OCI-LY1 (cell line): Measurements from ENCODE around the gene RBMX.
"Not testable (repeated sequence)": the region's sequence is repeated elsewhere in the genome, so short reads cannot be mapped to it uniquely, and the experiment has no call there.

Experiments
- H2AFZ ChIP-seq: fragments of 200-600 bp; sonication (generic), shearing (Covaris generic); 2 replicates; pipeline ENCODE4 v1.6.0; 2014; ENCODE audit warnings: antibody characterized with exemption, mild to moderate bottlenecking, low read length
- H3F3A ChIP-seq: fragments of 200-600 bp; sonication (generic), shearing (Covaris generic); 2 replicates; pipeline ENCODE4 v1.6.0; 2014; ENCODE audit warnings: mild to moderate bottlenecking, antibody characterized with exemption, low read length, moderate library complexity; ENCODE audit not compliant: insufficient read depth
- H3K27ac ChIP-seq: fragments of 200-600 bp; sonication (generic); 2 replicates; pipeline ENCODE4 v1.5.1; 2014; ENCODE audit warnings: low read length, mixed run types, mild to moderate bottlenecking, low read depth; ENCODE audit not compliant: poor library complexity, severe bottlenecking
- H3K27me3 ChIP-seq: fragments of 200-600 bp; sonication (generic); 2 replicates; pipeline ENCODE4 v1.6.0; 2014; ENCODE audit warnings: antibody characterized with exemption, mild to moderate bottlenecking, low read length, moderate library complexity; ENCODE audit not compliant: insufficient read depth
- H3K36me3 ChIP-seq: fragments of 200-600 bp; sonication (generic); 2 replicates; pipeline ENCODE4 v1.6.1; 2014; ENCODE audit warnings: mild to moderate bottlenecking, antibody characterized with exemption, low read length, moderate library complexity, mixed read lengths; ENCODE audit not compliant: insufficient read depth
- H3K4me1 ChIP-seq: fragments of 200-600 bp; sonication (generic); 2 replicates; pipeline ENCODE4 v1.5.1; 2014; ENCODE audit warnings: mild to moderate bottlenecking, low read length, moderate library complexity; ENCODE audit not compliant: insufficient read depth, severe bottlenecking
- H3K4me2 ChIP-seq: fragments of 200-600 bp; sonication (generic), shearing (Covaris generic); 2 replicates; pipeline ENCODE4 v1.6.1; 2014; ENCODE audit warnings: low read length
- H3K4me3 ChIP-seq: fragments of 200-600 bp; sonication (generic); 2 replicates; pipeline ENCODE4 v1.5.1; 2014; ENCODE audit warnings: low read length, low read depth, mild to moderate bottlenecking, mixed read lengths; ENCODE audit not compliant: poor library complexity, severe bottlenecking
- H3K79me2 ChIP-seq: fragments of 200-600 bp; shearing (Covaris generic); 2 replicates; pipeline ENCODE4 v1.6.1; 2016; ENCODE audit warnings: mixed run types, low read length, mixed read lengths; ENCODE audit not compliant: insufficient read depth
- H3K9ac ChIP-seq: fragments of 200-600 bp; sonication (generic), shearing (Covaris generic); 2 replicates; pipeline ENCODE4 v1.6.1; 2014; ENCODE audit warnings: mild to moderate bottlenecking, low read length, mixed read lengths
- H3K9me2 ChIP-seq: fragments of 200-600 bp; sonication (generic), shearing (Covaris generic); 2 replicates; pipeline ENCODE4 v1.6.1; 2014; ENCODE audit warnings: low read depth, mild to moderate bottlenecking, low read length, mixed read lengths
- H3K9me3 ChIP-seq: fragments of 200-600 bp; shearing (Covaris generic); 2 replicates; pipeline ENCODE4 v1.6.1; 2014; ENCODE audit warnings: low read length, mixed read lengths
- H4K20me1 ChIP-seq: fragments of 200-600 bp; sonication (generic), shearing (Covaris generic); 2 replicates; pipeline ENCODE4 v1.6.0; 2016; ENCODE audit warnings: mild to moderate bottlenecking, low read length; ENCODE audit not compliant: insufficient read depth
- EZH2 ChIP-seq: fragments of 200-600 bp; sonication (generic), shearing (Covaris generic); IDR thresholded peaks from 2 replicates; pipeline ENCODE4 v1.8.0; 2017; ENCODE audit warnings: borderline replicate concordance, mixed run types, mild to moderate bottlenecking, antibody characterized with exemption, low read length, moderate library complexity, mixed read lengths
- TF ChIP-seq, protein P1 (sequence below): fragments of 200-600 bp; sonication (generic), shearing (Covaris generic); IDR thresholded peaks from 2 replicates; pipeline ENCODE4 v1.5.1; 2017; ENCODE audit warnings: mild to moderate bottlenecking, antibody characterized with exemption, low read length, moderate library complexity, mixed read lengths

The RBMX gene

DNA sequence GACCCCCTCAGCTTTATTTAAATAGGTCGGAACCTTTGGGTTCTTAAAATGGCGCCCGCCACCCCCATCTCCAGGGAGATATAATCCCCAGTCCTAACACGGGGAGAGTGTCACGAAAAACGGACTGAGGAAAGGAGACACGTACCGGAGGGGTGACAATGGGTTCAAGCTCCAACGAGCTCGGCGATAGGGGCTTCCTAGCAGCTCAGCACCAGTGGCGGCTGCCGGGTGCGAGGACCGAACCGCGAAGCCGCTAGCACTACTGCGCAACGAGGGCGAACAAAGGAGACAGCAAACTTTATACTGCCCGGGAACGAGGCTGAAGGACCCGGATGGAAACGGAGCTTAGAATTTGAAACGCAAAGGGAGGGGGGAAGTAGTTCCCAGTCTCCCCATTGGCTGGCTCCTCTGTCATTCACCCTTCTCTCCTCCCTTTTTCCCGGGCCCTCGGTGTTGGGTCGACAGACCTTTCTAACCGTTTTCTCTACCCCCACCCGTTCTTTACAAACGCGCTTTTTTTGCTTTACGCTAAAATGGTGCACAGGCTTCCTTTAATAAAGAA, at the start of gene RBMX:
RBMX (minus strand) TSS at position 274 of the 562 bp plus-strand sequence. CDS start 1,298 bp downstream, outside the sequence.
- peak within 1 kb of the TSS; percentile 100 for H3K9ac ChIP-seq
- peaks cover 28% of the 10 kb centered on the region for H3K79me2 ChIP-seq
- no peaks in the 10 kb centered on the region for H4K20me1 ChIP-seq
- peaks cover 49% of the 10 kb centered on the region for H3K36me3 ChIP-seq
- no peaks in the 10 kb centered on the region for H3K9me3 ChIP-seq
- peak within 1 kb of the TSS; percentile 80 for H3K4me2 ChIP-seq
- no peak for TF ChIP-seq EZH2
- TF ChIP-seq, protein P1, sequence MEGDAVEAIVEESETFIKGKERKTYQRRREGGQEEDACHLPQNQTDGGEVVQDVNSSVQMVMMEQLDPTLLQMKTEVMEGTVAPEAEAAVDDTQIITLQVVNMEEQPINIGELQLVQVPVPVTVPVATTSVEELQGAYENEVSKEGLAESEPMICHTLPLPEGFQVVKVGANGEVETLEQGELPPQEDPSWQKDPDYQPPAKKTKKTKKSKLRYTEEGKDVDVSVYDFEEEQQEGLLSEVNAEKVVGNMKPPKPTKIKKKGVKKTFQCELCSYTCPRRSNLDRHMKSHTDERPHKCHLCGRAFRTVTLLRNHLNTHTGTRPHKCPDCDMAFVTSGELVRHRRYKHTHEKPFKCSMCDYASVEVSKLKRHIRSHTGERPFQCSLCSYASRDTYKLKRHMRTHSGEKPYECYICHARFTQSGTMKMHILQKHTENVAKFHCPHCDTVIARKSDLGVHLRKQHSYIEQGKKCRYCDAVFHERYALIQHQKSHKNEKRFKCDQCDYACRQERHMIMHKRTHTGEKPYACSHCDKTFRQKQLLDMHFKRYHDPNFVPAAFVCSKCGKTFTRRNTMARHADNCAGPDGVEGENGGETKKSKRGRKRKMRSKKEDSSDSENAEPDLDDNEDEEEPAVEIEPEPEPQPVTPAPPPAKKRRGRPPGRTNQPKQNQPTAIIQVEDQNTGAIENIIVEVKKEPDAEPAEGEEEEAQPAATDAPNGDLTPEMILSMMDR = no peak
- H3K4me3 ChIP-seq = peak within 1 kb of the TSS; percentile 100
- H3K27me3 ChIP-seq = no peaks in the 10 kb centered on the region
- peaks cover 12% of the 10 kb centered on the region for H3K4me1 ChIP-seq
- 0 out of 2 replicates have a peak within 1 kb of the TSS, but pooled peaks have one; percentile 71 for H2AFZ ChIP-seq
- no peaks in the 10 kb centered on the region for H3K9me2 ChIP-seq
- H3F3A ChIP-seq = no peaks in the 10 kb centered on the region
- peak within 1 kb of the TSS; percentile 94 for H3K27ac ChIP-seq

DNA sequence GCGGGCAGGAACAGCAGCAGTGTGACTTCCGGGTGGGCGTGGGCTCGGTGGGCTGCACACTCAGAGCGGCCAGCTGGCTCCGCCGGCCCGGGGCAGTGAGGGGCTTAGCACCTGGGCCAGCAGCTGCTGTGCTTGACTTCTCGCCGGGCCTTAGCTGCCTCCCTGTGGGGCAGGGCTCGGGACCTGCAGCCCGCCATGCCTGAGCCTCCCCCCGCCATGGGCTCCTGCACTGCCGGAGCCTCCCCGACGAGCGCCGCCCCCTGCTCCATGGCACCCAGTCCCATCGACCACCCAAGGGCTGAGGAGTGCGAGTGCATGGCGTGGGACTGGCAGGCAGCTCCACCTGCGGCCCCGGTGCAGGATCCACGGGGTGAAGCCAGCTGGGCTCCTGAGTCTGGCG, 40.9 kb upstream of the RBMX start:
- not testable (repeated sequence) for H3K27me3 ChIP-seq, H3K4me2 ChIP-seq, H3K4me3 ChIP-seq, H3K9me2 ChIP-seq, H3K79me2 ChIP-seq, H3K4me1 ChIP-seq, H3K9ac ChIP-seq, H2AFZ ChIP-seq, H3K9me3 ChIP-seq, H4K20me1 ChIP-seq, H3K27ac ChIP-seq, H3F3A ChIP-seq, H3K36me3 ChIP-seq

DNA sequence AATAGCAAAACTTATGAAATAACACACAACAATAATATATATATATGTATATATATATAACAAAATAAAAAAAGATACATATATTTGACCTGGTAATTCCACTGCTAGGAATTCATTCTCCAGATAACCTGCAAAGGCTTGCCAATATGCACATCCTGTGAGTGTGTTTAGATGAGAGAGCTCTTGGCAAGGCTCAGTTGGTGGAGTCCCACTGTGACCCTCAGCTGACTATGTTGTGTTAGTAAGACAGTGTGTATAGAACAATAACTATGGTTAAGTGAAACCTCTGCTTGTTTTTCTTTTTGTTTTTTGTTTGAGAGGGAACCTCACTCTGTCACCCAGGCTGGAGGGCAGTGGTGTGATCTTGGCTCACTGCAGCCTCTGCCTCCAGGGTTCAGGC, 39.5 kb upstream of the RBMX start:
- H3K9me2 ChIP-seq = no peaks in the 10 kb centered on the region
- no peaks in the 10 kb centered on the region for H3K36me3 ChIP-seq
- no peaks in the 10 kb centered on the region for H4K20me1 ChIP-seq
- H3K4me2 ChIP-seq = no peak overlapping the region
- H3K4me3 ChIP-seq = no peak overlapping the region
- no peak overlapping the region for H3K9ac ChIP-seq
- H3K79me2 ChIP-seq = no peaks in the 10 kb centered on the region
- H3K4me1 ChIP-seq = no peaks in the 10 kb centered on the region
- no peaks in the 10 kb centered on the region for H3K9me3 ChIP-seq
- H3K27me3 ChIP-seq = no peaks in the 10 kb centered on the region
- no peak overlapping the region for H2AFZ ChIP-seq
- TF ChIP-seq EZH2 = no peak
- no peaks in the 10 kb centered on the region for H3F3A ChIP-seq
- H3K27ac ChIP-seq = no peak overlapping the region

DNA sequence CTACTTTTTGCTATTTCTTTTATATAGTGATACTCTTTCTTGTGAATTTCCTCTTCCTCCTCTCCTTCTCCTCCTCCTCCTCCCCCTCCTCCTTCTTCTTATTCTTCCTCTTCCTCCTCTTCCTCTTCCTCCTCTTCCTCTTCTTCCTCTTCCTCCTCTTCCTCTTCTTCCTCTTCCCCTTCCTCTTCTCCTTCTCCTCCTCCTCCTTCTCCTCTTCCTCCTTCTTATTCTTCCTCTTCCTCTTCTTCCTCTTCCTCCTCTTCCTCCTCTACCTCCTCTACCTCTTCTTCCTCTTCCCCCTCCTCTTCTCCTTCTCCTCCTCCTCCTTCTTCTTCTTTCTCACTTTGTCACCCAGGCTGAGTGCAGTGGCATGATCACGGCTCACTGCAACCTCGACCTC, 36.3 kb upstream of the RBMX start:
- H3K36me3 ChIP-seq = no peaks in the 10 kb centered on the region
- no peak for TF ChIP-seq EZH2
- TF ChIP-seq, protein P1 = no peak
- no peak overlapping the region for H2AFZ ChIP-seq
- no peaks in the 10 kb centered on the region for H3K9me2 ChIP-seq
- H3K9me3 ChIP-seq = no peaks in the 10 kb centered on the region
- H3K4me3 ChIP-seq = no peak overlapping the region
- no peak overlapping the region for H3K4me2 ChIP-seq
- no peaks in the 10 kb centered on the region for H4K20me1 ChIP-seq
- no peaks in the 10 kb centered on the region for H3K79me2 ChIP-seq
- no peaks in the 10 kb centered on the region for H3F3A ChIP-seq
- H3K27ac ChIP-seq = no peak overlapping the region
- H3K9ac ChIP-seq = no peak overlapping the region
- H3K4me1 ChIP-seq = no peaks in the 10 kb centered on the region
- no peaks in the 10 kb centered on the region for H3K27me3 ChIP-seq

DNA sequence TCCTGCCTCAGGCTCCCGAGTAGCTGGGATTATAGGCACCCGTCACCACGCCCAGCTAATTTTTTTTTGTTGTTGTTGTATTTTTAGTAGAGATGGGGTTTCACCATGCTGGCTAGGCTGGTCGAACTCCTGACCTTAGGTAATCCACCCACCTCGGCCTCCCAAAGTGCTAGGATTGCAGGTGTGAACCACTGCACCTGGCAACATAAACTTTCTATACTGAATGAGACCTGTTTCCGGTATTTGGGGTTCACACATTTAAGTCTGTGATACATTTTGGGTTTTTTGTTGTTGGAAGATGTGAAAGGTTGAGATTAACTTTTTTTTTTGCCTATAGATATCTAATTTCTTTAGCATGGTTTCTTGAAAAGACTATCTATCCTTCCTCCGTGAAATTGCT, 31.1 kb upstream of the RBMX start:
- H3K4me3 ChIP-seq, H2AFZ ChIP-seq, H3K79me2 ChIP-seq, H4K20me1 ChIP-seq, H3K4me2 ChIP-seq, H3K36me3 ChIP-seq, H3K27me3 ChIP-seq, H3K27ac ChIP-seq, H3K9me2 ChIP-seq, H3K9me3 ChIP-seq, H3F3A ChIP-seq, H3K9ac ChIP-seq: not testable (repeated sequence)
- H3K4me1 ChIP-seq = peaks cover 17% of the 10 kb centered on the region
